ENCODE data around the gene DTNBP1.

DTNBP1 gene

DNA sequence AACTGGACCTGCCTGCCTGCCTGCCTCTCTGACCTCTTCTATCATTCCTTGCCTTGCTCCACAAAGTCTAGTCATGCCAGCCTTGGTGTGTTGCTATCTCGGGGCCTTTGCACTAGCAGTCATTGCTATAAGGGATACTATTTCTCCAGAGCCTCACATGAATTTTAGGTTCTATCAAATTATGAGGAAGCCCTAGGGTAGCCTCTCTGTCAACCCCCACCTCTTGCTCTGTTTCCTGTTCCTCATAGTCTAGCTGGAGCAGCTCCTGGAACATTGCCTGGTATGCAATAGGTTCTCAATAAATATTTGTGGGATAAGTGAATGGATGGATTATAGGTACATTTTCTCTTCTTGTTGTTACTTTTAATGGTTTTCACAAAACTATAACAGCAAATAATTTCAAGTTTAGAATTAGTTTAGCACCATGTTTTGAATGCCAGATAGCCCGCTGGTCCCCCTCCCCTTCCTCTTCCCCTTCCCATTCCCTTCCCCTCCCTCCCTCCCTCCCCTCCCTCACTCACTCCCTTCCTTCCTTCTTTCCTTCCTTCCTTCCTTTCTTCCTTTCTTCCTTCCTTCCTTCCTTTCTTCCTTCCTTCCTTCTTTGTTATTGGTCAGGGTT lies 46.9 kb upstream of the DTNBP1 start:
- Histone ChIP-seq H3K36me3 (ENCODE audit: control insufficient read depth in 2 of 2, insufficient read depth in 1 of 2, low read length in 2 of 2) (no peaks in the 10 kb centered on the region), H3K27ac (ENCODE audit: extremely low read depth, low read depth, low read length) (no peak overlapping the region), H3K4me3 (ENCODE audit: low read depth, low read length) (no peak overlapping the region), H3K9me3 (ENCODE audit: control insufficient read depth, insufficient read depth, low read depth, low read length) (no peaks in the 10 kb centered on the region), H3K4me1 (ENCODE audit: control insufficient read depth, insufficient read depth, low read length) (no peaks in the 10 kb centered on the region)
- ChIA-PET POLR2A (no interaction called here), CTCF (interaction anchor here (1.0 kb wide), 1 partner anchor 473 kb away, joined by 5 read pairs; no protein-coding TSS in a partner anchor)
- no peak for TF ChIP-seq SP2 (tag by site-specific recombination; IDR thresholded peaks at IDR 0.05)
- TF ChIP-seq, protein P1, sequence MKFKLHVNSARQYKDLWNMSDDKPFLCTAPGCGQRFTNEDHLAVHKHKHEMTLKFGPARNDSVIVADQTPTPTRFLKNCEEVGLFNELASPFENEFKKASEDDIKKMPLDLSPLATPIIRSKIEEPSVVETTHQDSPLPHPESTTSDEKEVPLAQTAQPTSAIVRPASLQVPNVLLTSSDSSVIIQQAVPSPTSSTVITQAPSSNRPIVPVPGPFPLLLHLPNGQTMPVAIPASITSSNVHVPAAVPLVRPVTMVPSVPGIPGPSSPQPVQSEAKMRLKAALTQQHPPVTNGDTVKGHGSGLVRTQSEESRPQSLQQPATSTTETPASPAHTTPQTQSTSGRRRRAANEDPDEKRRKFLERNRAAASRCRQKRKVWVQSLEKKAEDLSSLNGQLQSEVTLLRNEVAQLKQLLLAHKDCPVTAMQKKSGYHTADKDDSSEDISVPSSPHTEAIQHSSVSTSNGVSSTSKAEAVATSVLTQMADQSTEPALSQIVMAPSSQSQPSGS (tag by site-specific recombination; IDR thresholded peaks at IDR 0.05; ENCODE audit: low read depth): no peak
- no peak for TF ChIP-seq YY1 (tag by site-specific recombination; IDR thresholded peaks at IDR 0.05)
- TF ChIP-seq, protein P2, sequence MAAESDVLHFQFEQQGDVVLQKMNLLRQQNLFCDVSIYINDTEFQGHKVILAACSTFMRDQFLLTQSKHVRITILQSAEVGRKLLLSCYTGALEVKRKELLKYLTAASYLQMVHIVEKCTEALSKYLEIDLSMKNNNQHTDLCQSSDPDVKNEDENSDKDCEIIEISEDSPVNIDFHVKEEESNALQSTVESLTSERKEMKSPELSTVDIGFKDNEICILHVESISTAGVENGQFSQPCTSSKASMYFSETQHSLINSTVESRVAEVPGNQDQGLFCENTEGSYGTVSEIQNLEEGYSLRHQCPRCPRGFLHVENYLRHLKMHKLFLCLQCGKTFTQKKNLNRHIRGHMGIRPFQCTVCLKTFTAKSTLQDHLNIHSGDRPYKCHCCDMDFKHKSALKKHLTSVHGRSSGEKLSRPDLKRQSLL (tag by site-specific recombination; IDR thresholded peaks at IDR 0.05): no peak
- TF ChIP-seq ZNF561 (tag by site-specific recombination; IDR thresholded peaks at IDR 0.05; ENCODE audit: borderline replicate concordance): no peak
- no peak for TF ChIP-seq ZNF514 (tag by site-specific recombination; IDR thresholded peaks at IDR 0.05)
- no peak for TF ChIP-seq ZNF610 (tag by site-specific recombination; IDR thresholded peaks at IDR 0.05; ENCODE audit: borderline replicate concordance)
- no peak for TF ChIP-seq ZNF175 (tag by site-specific recombination; IDR thresholded peaks at IDR 0.05)

DNA sequence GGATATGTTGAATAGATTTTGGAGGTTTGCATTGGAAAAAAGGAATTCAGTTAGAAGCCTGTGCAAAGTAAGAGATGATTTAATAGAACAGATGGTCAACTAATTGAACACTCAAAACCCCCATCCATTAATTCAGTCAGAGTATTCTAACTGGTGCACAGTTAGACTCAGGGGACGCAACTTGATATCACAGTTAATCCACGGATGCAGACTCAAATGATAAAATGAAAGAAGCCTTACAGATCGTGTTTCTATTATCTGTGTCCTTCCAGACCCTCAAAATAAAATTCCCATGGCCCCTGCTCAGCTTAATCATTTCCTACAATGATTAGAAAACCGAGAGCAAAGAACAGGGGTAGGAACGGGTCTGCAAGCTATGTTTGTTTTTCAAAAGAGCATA lies 45.4 kb upstream of the DTNBP1 start:
- H3K36me3 ChIP-seq (ENCODE audit: control insufficient read depth in 2 of 2, insufficient read depth in 1 of 2, low read length in 2 of 2): no peaks in the 10 kb centered on the region
- TF ChIP-seq ZNF211 (tag by site-specific recombination; IDR thresholded peaks at IDR 0.05; ENCODE audit: low read depth) (no peak), ZNF416 (tag by site-specific recombination; IDR thresholded peaks at IDR 0.05) (no peak), GLIS2 (tag by site-specific recombination; IDR thresholded peaks at IDR 0.05) (no peak), SP7 (tag by site-specific recombination; IDR thresholded peaks at IDR 0.05) (no peak), ZNF560 (tag by site-specific recombination; IDR thresholded peaks at IDR 0.05; ENCODE audit: borderline replicate concordance) (no peak), SALL2 (tag by site-specific recombination; IDR thresholded peaks at IDR 0.05; ENCODE audit: borderline replicate concordance) (no peak), ZBTB20 (tag by site-specific recombination; IDR thresholded peaks at IDR 0.05) (no peak)
- TF ChIP-seq, protein P3, sequence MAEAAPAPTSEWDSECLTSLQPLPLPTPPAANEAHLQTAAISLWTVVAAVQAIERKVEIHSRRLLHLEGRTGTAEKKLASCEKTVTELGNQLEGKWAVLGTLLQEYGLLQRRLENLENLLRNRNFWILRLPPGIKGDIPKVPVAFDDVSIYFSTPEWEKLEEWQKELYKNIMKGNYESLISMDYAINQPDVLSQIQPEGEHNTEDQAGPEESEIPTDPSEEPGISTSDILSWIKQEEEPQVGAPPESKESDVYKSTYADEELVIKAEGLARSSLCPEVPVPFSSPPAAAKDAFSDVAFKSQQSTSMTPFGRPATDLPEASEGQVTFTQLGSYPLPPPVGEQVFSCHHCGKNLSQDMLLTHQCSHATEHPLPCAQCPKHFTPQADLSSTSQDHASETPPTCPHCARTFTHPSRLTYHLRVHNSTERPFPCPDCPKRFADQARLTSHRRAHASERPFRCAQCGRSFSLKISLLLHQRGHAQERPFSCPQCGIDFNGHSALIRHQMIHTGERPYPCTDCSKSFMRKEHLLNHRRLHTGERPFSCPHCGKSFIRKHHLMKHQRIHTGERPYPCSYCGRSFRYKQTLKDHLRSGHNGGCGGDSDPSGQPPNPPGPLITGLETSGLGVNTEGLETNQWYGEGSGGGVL (tag by site-specific recombination; IDR thresholded peaks at IDR 0.05): no peak
- TF ChIP-seq, protein P4, sequence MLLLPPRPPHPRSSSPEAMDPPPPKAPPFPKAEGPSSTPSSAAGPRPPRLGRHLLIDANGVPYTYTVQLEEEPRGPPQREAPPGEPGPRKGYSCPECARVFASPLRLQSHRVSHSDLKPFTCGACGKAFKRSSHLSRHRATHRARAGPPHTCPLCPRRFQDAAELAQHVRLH (tag by site-specific recombination; IDR thresholded peaks at IDR 0.05): no peak
- no peak overlapping the region for H3K27ac ChIP-seq (ENCODE audit: extremely low read depth, low read depth, low read length)
- H3K9me3 ChIP-seq (ENCODE audit: control insufficient read depth, insufficient read depth, low read depth, low read length): no peaks in the 10 kb centered on the region
- H3K4me3 ChIP-seq (ENCODE audit: low read depth, low read length): no peak overlapping the region
- CTCF ChIA-PET: interaction anchor here (0.7 to 1.1 kb wide), 4 partner anchors 10 to 288 kb away, joined by 3 to 4 read pairs (median 3); no protein-coding TSS in a partner anchor
- POLR2A ChIA-PET: no interaction called here
- H3K4me1 ChIP-seq (ENCODE audit: control insufficient read depth, insufficient read depth, low read length): no peaks in the 10 kb centered on the region

DNA sequence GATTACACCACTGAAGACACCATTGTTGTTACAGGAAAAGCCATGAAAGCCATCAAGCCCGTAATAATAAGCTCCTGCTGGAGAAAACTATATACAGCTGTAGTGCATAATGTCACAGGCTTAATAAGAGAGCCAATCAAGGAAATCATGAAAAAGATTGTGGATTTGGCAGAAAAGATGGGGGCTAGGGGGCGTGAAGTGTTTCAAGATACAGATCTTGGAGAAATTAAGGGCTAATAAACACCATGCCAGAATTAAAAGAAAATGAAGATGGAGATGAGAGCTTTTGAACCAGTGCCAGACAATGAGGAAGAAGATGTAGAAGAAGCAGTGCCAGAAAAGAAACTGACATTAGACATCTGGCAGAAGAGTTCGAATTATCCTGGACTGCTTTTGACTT lies 43.2 kb upstream of the DTNBP1 start:
- no peak overlapping the region for H3K27ac ChIP-seq (ENCODE audit: extremely low read depth, low read depth, low read length)
- no peak overlapping the region for H3K4me3 ChIP-seq (ENCODE audit: low read depth, low read length)
- ChIA-PET CTCF (no interaction called here), POLR2A (no interaction called here)
- no peak for TF ChIP-seq ZSCAN30 (tag by site-specific recombination; IDR thresholded peaks at IDR 0.05)
- TF ChIP-seq, protein P5, sequence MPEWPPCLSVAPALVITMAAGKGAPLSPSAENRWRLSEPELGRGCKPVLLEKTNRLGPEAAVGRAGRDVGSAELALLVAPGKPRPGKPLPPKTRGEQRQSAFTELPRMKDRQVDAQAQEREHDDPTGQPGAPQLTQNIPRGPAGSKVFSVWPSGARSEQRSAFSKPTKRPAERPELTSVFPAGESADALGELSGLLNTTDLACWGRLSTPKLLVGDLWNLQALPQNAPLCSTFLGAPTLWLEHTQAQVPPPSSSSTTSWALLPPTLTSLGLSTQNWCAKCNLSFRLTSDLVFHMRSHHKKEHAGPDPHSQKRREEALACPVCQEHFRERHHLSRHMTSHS (tag by site-specific recombination; IDR thresholded peaks at IDR 0.05): no peak
- TF ChIP-seq GLIS2 (tag by site-specific recombination; IDR thresholded peaks at IDR 0.05): no peak
- TF ChIP-seq ZNF214 (tag by site-specific recombination; IDR thresholded peaks at IDR 0.05; ENCODE audit: borderline replicate concordance): no peak
- no peak for TF ChIP-seq GFI1B (tag by site-specific recombination; IDR thresholded peaks at IDR 0.05)
- no peak for TF ChIP-seq SETDB1 (IDR thresholded peaks at IDR 0.05; ENCODE audit: insufficient read length, low read length)
- TF ChIP-seq ZNF157 (tag by site-specific recombination; IDR thresholded peaks at IDR 0.05): no peak
- no peak for TF ChIP-seq ZNF48 (tag by site-specific recombination; IDR thresholded peaks at IDR 0.05)
- no peak for TF ChIP-seq ZNF202 (tag by site-specific recombination; IDR thresholded peaks at IDR 0.05; ENCODE audit: borderline replicate concordance)
- TF ChIP-seq WT1 (tag by site-specific recombination; IDR thresholded peaks at IDR 0.05): no peak
- no peak for TF ChIP-seq ZFP69B (tag by site-specific recombination; IDR thresholded peaks at IDR 0.05)
- no peaks in the 10 kb centered on the region for H3K9me3 ChIP-seq (ENCODE audit: control insufficient read depth, insufficient read depth, low read depth, low read length)
- H3K36me3 ChIP-seq (ENCODE audit: control insufficient read depth in 2 of 2, insufficient read depth in 1 of 2, low read length in 2 of 2): no peaks in the 10 kb centered on the region
- no peaks in the 10 kb centered on the region for H3K4me1 ChIP-seq (ENCODE audit: control insufficient read depth, insufficient read depth, low read length)

Measured in HEK293 (cell line).